Medulla oblongata (tissue), 1 donor: ENCODE measurements around the gene IL18R1.

Source experiments
- DNase-seq: peaks from one replicate; pipeline ENCODE4 v3.0.0-alpha.2; 2015; ENCODE audit errors: extremely low spot score

Gene IL18R1

DNA sequence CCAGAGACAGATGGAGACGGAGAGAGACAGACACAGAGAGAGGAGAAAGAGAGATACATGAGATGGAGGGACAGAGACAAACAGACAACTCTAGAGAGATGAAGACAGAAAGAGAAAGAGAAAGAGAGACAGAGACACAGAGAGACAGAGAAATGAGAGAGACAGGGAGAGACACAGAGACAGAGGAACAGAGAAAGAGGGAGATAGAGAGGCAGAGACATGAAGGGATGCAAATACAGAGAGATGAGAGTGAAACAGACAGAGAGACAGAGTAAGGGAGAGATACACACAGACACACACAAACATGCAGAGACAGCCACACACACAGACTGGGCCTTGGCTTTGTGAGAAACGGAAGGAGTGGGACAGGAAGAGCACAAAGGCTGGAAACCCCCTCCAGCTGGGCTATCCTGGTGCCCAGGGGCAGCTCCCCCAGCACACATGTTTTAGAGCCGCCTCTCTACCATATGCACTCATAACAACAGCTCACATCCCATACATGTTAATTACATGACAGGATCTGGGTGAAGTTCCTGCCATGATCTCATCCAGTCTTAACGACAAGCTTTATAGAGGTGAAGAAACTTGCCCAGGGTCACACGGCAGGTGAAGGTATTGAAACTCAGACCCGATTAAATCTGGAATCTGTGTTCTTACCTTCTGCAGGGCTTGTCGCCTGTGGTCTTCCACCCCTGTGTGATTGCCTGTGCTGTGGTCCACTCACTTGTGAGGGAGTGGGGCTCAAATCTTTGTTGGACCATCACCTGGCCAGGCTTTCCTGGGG lies 32.4 kb downstream of the IL18R1 start:
- DNase-seq: no peak

DNA sequence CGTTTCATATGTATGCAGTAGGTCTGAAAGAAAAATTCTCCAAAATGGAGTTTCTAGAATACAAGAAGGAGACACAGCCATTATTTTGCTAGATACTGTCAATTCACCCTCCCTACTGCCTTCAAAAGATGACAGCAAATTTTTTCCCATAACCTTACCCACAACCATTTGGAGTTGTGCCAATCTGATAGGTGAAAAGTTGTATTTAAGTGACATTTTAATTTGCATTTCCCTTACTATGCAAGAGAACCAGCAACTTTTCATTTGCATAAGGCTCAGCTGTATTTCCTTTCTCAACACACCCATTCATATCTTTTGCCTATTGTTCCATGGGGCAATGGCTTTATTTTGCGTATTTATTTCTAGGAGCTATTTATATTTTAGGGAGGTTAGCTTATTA lies 36.0 kb downstream of the IL18R1 start:
- DNase-seq: no peak

DNA sequence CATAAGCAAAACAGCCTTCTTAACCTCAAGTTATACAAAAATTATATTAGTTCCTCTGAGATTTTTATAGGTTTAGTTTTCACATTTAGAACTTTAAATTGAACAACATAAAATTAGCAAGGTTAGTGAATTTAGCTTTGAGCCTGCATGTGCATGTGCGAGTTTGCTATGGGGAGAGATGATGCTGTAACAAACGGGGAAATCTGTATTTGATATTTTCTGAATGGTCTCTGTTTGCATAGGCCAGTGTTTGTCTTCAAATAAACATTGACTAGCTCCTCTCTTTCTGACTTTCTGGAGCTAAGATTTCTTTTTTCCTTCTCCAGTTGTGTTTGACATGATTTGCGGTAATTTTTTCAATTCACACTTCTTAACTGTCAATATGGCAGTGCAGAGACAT lies 36.5 kb downstream of the IL18R1 start:
- DNase-seq: no peak

- DNase-seq: no peak
Observed at GRCh38 chr2:102392942-102393341, 37.3 kb downstream of the IL18R1 start.

DNA sequence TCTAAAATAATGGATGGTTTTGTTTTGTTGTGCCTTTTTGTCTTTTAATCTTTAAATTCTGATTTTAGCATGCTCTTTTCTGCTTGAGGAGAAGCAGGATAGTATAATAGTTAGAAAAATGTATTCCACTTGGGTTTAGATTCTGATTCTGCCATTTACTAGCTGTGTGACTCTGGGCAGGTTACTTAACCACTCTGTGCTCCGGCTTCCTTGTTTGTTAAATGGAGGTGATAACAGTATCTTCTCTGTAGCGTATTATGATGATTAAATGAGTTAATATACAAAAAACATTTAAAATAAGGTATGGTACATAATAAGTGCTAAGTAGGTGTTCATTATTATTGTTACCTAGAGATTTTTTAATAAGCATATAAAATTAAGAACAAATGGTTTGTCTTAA lies 40.4 kb downstream of the IL18R1 start:
- DNase-seq: no peak

- no peak for DNase-seq
Observed at GRCh38 chr2:102397209-102397608, 41.6 kb downstream of the IL18R1 start.

GRCh38 chr2:102399499-102400141 lies 44.0 kb downstream of the IL18R1 start:
- no peak for DNase-seq

GRCh38 chr2:102401456-102401855 lies 45.9 kb downstream of the IL18R1 start:
- DNase-seq: no peak

DNA sequence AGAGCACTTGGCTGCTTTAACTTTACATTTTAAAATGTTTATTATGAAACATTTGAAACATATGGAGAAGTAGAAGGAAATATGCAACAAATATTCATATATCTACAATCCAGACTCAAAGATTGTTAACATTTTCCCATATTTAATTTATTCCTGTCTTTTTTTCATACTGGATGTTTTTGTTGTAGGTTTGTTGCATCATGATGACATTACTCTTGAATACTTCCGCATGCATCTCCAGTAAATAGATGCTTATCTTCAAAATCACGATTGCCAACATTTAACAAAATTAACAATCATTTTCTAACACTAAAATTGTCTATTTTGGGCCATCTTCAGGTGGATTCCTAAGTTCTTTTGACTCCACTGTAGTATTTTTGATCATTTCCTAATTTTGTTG lies 46.3 kb downstream of the IL18R1 start:
- DNase-seq: no peak

- no peak for DNase-seq
Observed at GRCh38 chr2:102410952-102411351, 55.4 kb downstream of the IL18R1 start.

GRCh38 chr2:102412199-102412598 lies 56.6 kb downstream of the IL18R1 start:
- DNase-seq: no peak

DNA sequence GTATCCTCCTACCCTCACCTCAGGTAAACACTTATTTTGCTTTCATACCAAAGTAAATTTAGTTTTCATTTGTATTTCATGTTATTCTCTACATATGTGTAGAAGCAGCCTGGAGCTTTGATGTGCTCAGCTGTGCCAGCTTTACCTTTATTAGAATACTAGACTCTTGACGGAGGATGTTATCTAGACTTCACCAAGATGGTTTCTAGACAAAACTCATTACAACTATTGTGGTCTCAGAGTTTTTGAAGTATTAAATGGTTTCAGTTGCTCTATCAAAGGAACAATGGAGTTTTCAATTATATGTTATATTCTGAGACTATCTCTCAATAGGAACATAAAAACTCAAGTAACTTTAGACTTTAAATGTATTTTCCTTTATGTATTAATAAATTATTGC lies 62.4 kb downstream of the IL18R1 start:
- no peak for DNase-seq

GRCh38 chr2:102418421-102418961 lies 62.9 kb downstream of the IL18R1 start:
- DNase-seq: no peak

- no peak for DNase-seq
Observed at GRCh38 chr2:102420290-102420689, 64.7 kb downstream of the IL18R1 start.

DNA sequence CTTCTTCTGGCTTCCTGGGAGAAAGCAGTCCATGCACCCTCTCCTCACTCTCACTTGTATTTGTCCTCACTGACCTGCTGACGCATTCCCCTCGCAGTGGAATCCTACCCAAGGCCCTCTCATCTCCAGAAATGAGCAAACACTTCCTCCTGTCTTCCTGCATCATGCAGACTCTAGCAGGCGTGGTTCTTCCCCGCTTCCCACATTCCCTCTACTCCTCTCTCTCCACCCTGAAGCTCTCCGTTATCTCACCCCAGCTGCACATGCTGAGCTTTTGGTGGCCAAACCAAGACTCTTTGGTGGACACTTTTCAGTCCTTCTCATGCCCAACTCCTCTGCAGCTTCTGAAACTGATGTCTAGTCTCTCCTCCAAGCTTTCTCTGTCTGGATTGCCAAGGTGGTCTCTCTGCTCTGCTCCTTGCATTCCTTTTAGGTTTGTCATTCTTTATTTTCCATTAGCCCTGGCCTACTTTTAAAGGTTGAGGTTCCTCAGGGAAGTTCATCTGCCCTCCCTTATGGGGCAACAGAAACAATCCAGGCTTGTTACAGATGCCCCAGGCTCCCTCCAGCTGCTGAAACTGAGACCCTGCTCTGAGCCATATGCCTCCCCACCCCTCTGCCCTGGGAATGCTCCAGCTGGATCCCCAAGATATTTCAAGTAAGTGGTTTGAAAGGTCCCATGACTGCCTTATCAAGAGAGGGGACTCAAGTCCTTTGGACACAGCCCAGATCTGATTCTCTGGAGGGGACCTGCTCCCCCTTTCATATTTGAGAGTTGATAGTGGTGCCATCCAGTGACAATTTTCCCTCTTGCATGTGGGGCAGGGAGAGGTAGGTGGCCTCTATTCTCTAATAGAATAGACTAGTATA lies 66.5 kb downstream of the IL18R1 start:
- no peak for DNase-seq

DNA sequence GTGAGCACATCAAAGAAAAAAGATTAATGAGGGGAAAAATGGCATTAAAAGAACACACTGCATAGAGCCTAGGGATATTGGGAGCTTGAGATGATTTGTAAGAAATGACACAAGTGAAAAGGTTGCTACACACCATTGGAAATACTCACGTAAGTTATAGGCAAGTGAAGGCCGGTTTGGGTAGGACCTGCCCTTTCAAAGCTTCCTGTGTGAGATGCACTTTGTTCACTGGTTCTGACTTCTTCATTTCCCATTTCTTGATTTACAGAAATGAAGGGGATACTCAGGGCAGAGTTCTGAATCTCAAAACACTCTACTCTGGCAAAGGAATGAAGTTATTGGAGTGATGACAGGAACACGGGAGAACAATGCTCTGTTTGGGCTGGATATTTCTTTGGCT lies 67.3 kb downstream of the IL18R1 start, which contains the start of gene IL18RAP:
Gene IL18RAP, plus strand, starts transcription at position 251 of the 400 bp plus-strand sequence. Its CDS starts 118 bp downstream, at position 369.
- no peak for DNase-seq

DNA sequence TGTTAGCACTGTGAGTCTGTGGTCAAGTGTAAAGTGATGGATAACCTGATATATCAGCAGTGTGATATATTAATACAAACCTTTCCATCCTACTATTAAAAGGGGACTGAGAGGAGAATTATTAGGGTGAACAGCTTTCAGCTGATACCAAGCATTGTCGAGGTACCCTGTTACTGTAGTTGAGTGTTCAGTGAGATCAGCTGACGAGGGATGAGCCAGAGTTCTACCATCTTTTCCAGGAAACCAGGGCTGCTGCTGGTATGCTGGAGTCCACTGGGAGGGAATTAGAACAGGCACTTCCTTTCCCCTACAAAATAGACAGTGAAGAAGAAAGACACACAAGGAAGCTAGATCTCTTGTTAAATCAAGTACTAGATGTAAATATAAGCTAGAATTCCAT lies 67.8 kb downstream of the IL18R1 start:
- DNase-seq: no peak

DNA sequence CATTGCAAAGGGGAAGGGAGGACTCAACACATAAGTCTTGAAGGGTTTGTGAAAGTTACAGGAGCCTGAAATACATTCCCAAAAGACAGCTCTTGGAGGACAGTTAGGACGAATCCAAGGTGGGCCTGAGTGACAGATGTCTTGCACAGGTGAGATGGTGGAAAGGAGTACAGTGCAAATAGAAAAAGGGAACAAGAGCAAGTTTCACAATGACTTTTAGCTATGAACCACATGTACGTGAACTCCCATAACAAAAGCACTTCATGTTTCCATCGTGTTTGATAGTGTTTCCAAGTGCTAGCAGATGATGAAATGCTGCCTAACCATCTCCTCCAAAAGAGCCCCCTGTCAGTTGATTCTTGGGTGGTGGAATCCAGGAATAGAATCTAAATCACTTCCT lies 69.2 kb downstream of the IL18R1 start:
- DNase-seq: peak; percentile 27

DNA sequence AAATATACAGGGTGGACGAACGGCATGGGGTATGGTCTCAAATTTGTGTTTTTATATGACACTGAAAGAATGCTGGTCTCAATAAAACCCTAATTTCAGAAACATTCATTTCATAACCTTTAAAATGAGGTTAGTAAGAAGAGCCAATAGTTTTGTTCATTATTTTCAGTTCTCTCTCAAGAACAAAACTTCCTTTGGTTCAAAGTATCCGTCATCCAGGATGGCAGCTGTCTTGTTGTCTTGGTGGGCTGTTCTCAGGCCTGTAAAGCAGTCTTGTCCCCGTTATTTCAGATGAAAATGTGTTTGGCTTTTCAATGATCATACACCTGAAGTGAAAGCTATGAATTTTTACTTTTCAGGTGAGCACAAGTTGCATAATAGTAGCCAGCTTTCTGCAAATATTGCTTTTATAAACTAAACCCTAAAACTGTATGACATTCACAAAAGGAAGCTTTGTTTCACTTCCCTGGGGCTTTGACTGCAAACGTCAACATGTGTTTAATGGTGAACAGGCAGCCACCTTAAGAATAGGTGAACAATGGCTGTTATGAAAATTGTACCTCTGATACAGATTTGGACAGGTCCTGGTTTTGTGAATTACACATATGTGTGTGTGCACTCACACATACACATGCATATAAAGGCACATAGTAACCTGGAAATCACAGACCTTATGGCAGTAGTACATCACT lies 70.0 kb downstream of the IL18R1 start:
- no peak for DNase-seq

GRCh38 chr2:102427249-102427648 lies 71.7 kb downstream of the IL18R1 start:
- DNase-seq: no peak

GRCh38 chr2:102428573-102428972 lies 73.0 kb downstream of the IL18R1 start:
- DNase-seq: no peak

- no peak for DNase-seq
Observed at GRCh38 chr2:102432386-102432785, 76.8 kb downstream of the IL18R1 start.
